Activated T-cell treated with anti-CD3 and anti-CD28 coated beads, Interleukin-2, amount 50 U/mL, for 4 hours (primary cell): ENCODE measurements around the gene PRDM16. TPM values are rescaled to one million over a fixed set of nuclear protein-coding genes. Genes with fewer than 3 reads are reported as not detected.

Experiments used
- ATAC-seq, 2 donors: fragments of 200-7000 bp; cut with Tn5 transposase; one replicate each; pipeline ENCODE4 v1.10.0; 2021
- DNase-seq: peaks from one replicate; pipeline ENCODE4 v3.0.0-alpha.2; 2020
- H3K27me3 Mint-ChIP-seq: one replicate; pipeline ENCODE4 v1.8.0; 2021; ENCODE audit warnings: low read depth, mixed read lengths
- H3K36me3 Mint-ChIP-seq: one replicate; pipeline ENCODE4 v1.8.0; 2022; ENCODE audit warnings: mixed read lengths; ENCODE audit not compliant: insufficient read depth
- H3K4me1 Mint-ChIP-seq: one replicate; pipeline ENCODE4 v1.8.0; 2021; ENCODE audit warnings: low read depth, mixed read lengths
- H3K4me3 Mint-ChIP-seq: one replicate; pipeline ENCODE4 v1.8.0; 2021; ENCODE audit warnings: mild to moderate bottlenecking, moderate library complexity, mixed read lengths
- H3K9me3 Mint-ChIP-seq: one replicate; pipeline ENCODE4 v1.8.0; 2021; ENCODE audit warnings: mixed read lengths
- total RNA-seq, 3 donors: library from RNA; stranded (reverse); gene quantifications; one replicate each; pipeline ENCODE4 v1.2.1, GENCODE V29; 2021

The PRDM16 gene
- total RNA-seq, 3 donors from 2014 or later = 0.05 to 0.22 TPM; not detected in 1

- no peaks in the 10 kb centered on the region for H3K4me1 Mint-ChIP-seq
- no peaks in the 10 kb centered on the region for H3K9me3 Mint-ChIP-seq
- DNase-seq = no peak
- H3K27me3 Mint-ChIP-seq = peaks cover under 1% of the 10 kb centered on the region
- H3K4me3 Mint-ChIP-seq = no peak overlapping the region
- H3K36me3 Mint-ChIP-seq = no peaks in the 10 kb centered on the region
- ATAC-seq = no peak
These were observed 70.4 kb downstream of the PRDM16 start for GRCh38 chr1:3139451-3139852.

GRCh38 chr1:3139871-3140361 lies 70.9 kb downstream of the PRDM16 start:
- no peak for DNase-seq
- ATAC-seq = no peak
- no peaks in the 10 kb centered on the region for H3K36me3 Mint-ChIP-seq
- no peaks in the 10 kb centered on the region for H3K4me1 Mint-ChIP-seq
- no peaks in the 10 kb centered on the region for H3K9me3 Mint-ChIP-seq
- H3K27me3 Mint-ChIP-seq = no peaks in the 10 kb centered on the region
- H3K4me3 Mint-ChIP-seq = no peak overlapping the region

DNA sequence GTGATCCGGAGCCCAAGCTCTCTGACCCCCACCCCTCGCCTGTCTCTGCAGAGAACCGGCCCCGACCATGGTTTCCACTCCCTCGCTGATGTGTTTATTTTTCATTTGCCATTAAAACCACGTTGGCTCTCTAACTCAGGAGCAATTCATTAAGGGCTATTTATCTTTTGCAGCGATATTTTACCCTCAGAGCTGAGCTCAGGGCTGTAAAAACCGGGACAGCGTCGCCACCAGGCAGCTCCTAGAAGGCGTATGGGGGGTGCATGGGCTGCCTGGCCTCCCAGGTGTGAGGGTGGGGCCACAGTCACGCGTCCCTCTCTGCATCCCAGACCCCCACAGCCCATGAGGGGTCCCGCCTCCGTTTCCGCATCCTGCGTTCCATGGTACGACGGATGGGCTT lies 71.4 kb downstream of the PRDM16 start:
- Mint-ChIP-seq H3K36me3 (no peaks in the 10 kb centered on the region), H3K4me3 (no peak overlapping the region), H3K9me3 (no peaks in the 10 kb centered on the region), H3K27me3 (no peaks in the 10 kb centered on the region), H3K4me1 (no peaks in the 10 kb centered on the region)
- DNase-seq (no peak), ATAC-seq (no peak)

DNA sequence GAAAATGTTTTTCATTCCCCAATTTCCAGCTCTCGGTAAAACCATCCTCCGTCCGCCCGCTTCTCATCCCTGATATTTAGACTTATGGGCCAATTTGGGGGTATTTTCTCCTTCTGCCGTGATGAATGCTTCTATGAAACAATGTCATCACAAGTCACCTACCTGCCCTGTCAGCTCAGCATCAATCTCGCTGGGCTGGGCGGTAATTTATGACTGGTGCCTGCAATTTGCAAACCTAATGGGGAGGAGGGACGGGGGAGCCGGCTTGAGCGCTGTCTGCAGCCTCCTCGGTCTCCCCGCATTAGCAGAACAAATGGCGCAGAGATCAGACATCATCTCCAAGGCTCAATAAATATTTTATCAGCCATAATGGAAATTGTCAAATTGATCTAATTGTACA lies 72.1 kb downstream of the PRDM16 start:
- no peaks in the 10 kb centered on the region for H3K9me3 Mint-ChIP-seq
- no peaks in the 10 kb centered on the region for H3K27me3 Mint-ChIP-seq
- H3K4me3 Mint-ChIP-seq = no peak overlapping the region
- no peaks in the 10 kb centered on the region for H3K36me3 Mint-ChIP-seq
- DNase-seq (no peak), ATAC-seq (no peak)
- H3K4me1 Mint-ChIP-seq = no peaks in the 10 kb centered on the region

- no peaks in the 10 kb centered on the region for H3K27me3 Mint-ChIP-seq
- no peak overlapping the region for H3K4me3 Mint-ChIP-seq
- DNase-seq = no peak
- no peaks in the 10 kb centered on the region for H3K36me3 Mint-ChIP-seq
- no peaks in the 10 kb centered on the region for H3K4me1 Mint-ChIP-seq
- ATAC-seq = no peak
- H3K9me3 Mint-ChIP-seq = no peaks in the 10 kb centered on the region
These were observed 72.8 kb downstream of the PRDM16 start for GRCh38 chr1:3141836-3142235.

GRCh38 chr1:3142236-3142635 lies 73.2 kb downstream of the PRDM16 start:
- no peaks in the 10 kb centered on the region for H3K9me3 Mint-ChIP-seq
- ATAC-seq (no peak), DNase-seq (no peak)
- H3K4me3 Mint-ChIP-seq = no peak overlapping the region
- H3K4me1 Mint-ChIP-seq = no peaks in the 10 kb centered on the region
- H3K27me3 Mint-ChIP-seq = no peaks in the 10 kb centered on the region
- H3K36me3 Mint-ChIP-seq = no peaks in the 10 kb centered on the region

GRCh38 chr1:3142751-3143150 lies 73.7 kb downstream of the PRDM16 start:
- no peaks in the 10 kb centered on the region for H3K36me3 Mint-ChIP-seq
- no peaks in the 10 kb centered on the region for H3K4me1 Mint-ChIP-seq
- no peaks in the 10 kb centered on the region for H3K9me3 Mint-ChIP-seq
- ATAC-seq (no peak), DNase-seq (no peak)
- H3K27me3 Mint-ChIP-seq = no peaks in the 10 kb centered on the region
- H3K4me3 Mint-ChIP-seq = no peak overlapping the region

DNA sequence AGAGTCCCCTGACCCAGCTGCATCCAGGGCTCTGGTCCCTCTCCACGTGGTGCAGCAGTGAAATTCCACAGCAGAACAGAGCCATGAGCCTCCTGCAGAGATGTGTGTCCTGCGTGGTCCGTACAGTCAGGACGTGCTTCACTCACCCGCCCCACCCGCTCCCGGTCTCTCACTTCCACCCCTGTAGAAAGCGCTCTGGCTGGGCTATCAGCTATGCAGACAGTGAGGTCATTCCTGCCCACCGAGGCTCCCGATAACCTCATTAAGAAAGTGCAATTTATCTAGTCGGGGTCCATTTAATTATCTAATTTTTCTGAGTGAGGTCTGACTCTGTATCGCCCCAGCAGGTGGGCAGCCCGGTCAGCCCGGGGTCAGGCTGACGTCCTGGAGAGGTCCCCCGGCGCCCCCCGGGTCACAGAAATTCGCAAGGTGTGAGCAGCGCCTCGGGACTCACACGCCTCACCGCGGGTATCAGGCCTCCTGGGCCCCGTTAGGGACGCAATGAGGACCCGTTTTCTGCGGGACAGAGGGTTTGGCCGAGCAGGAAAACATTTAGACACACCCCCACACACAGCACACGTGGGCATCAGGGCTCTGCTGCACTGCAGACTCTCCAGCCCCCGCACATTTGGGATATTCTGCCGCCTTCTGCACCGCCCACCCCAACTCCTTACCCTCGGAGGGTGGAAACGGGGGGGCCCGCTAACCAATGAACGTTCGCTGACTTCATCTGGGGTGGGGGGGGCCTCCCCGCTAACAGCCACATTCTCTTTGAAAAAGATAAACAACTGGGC lies 76.7 kb downstream of the PRDM16 start:
- Mint-ChIP-seq H3K9me3 (no peaks in the 10 kb centered on the region), H3K4me1 (no peaks in the 10 kb centered on the region), H3K36me3 (no peaks in the 10 kb centered on the region), H3K4me3 (no peak overlapping the region), H3K27me3 (no peaks in the 10 kb centered on the region)
- DNase-seq (no peak), ATAC-seq (no peak)

- DNase-seq (no peak), ATAC-seq (no peak)
- Mint-ChIP-seq H3K4me1 (no peaks in the 10 kb centered on the region), H3K36me3 (no peaks in the 10 kb centered on the region), H3K9me3 (no peaks in the 10 kb centered on the region), H3K27me3 (no peaks in the 10 kb centered on the region), H3K4me3 (no peak overlapping the region)
These were observed 77.5 kb downstream of the PRDM16 start for GRCh38 chr1:3146458-3146857.

DNA sequence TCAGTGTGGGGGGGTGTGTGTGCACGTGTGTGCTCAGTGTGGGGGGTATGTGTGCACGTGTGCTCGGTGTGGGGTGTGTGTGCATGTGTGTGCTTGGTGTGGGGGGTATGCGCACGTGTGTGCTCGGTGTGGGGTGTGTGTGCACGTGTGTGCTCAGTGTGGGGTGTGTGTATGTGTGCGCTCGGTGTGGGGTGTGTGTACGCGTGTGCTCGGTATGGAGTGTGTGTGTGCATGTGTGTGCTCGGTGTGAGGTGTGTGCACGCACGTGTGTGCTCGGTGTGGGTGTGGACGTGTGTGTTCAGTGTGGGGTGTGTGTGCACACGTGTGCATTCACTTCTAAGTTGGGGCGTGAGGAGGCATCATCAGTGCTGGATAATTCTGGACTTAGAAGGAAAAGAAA lies 77.9 kb downstream of the PRDM16 start:
- Mint-ChIP-seq H3K4me3 (no peak overlapping the region), H3K9me3 (no peaks in the 10 kb centered on the region), H3K36me3 (no peaks in the 10 kb centered on the region), H3K4me1 (no peaks in the 10 kb centered on the region), H3K27me3 (no peaks in the 10 kb centered on the region)
- ATAC-seq (no peak), DNase-seq (no peak)

DNA sequence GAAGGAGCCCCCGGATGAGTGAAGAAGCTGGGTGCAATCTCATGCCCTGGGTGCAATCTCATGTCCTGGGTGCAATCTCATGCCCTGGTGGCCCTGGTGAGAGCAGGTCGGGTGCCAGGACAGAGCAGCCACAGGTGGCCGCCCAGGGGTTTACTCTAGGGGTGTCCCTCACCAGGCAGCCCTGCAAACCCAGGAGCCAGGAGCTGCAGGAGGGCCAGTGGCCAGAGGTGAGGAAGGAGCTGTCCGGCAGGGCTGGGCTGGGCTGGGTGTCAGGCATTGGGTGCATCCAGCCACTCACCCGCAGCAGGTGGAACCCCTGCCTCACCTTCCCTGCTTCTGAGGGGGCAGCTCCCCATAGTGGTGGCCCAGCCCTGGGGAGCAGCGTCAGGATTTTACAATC lies 79.2 kb downstream of the PRDM16 start:
- Mint-ChIP-seq H3K4me1 (no peaks in the 10 kb centered on the region), H3K4me3 (no peak overlapping the region), H3K27me3 (no peaks in the 10 kb centered on the region), H3K9me3 (no peaks in the 10 kb centered on the region), H3K36me3 (no peaks in the 10 kb centered on the region)
- DNase-seq (no peak), ATAC-seq (no peak)

- ATAC-seq = no peak
- Mint-ChIP-seq H3K27me3 (peaks cover 5% of the 10 kb centered on the region), H3K4me1 (no peaks in the 10 kb centered on the region), H3K36me3 (no peaks in the 10 kb centered on the region), H3K9me3 (no peaks in the 10 kb centered on the region), H3K4me3 (no peak overlapping the region)
- no peak for DNase-seq
These were observed 80.3 kb downstream of the PRDM16 start for GRCh38 chr1:3149277-3149676.

GRCh38 chr1:3151456-3151855 lies 82.5 kb downstream of the PRDM16 start:
- Mint-ChIP-seq H3K4me1 (no peaks in the 10 kb centered on the region), H3K27me3 (peaks cover 17% of the 10 kb centered on the region), H3K4me3 (no peak overlapping the region), H3K9me3 (no peaks in the 10 kb centered on the region), H3K36me3 (no peaks in the 10 kb centered on the region)
- ATAC-seq = no peak
- DNase-seq = no peak

DNA sequence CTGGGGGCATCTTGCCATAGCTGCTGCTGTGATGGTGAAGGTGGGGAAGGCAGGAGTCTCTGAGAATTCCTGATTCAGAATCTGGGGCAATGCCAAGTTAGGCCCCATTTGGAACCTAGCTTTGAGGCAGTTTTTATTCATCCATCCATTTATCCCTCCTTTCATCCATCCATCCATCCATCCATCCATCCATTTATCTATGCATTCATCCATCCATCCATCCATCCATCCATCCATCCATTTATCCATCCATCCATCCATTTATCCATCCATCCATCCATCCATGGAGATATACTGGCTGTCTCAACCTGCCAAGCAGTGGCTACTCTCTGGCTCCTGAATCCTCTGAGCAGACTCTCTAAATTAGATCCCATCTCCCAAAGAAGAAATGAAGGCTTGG lies 83.1 kb downstream of the PRDM16 start:
- no peak for ATAC-seq
- no peak for DNase-seq
- Mint-ChIP-seq H3K36me3 (no peaks in the 10 kb centered on the region), H3K9me3 (no peaks in the 10 kb centered on the region), H3K27me3 (peaks cover 20% of the 10 kb centered on the region), H3K4me3 (no peak overlapping the region), H3K4me1 (no peaks in the 10 kb centered on the region)

DNA sequence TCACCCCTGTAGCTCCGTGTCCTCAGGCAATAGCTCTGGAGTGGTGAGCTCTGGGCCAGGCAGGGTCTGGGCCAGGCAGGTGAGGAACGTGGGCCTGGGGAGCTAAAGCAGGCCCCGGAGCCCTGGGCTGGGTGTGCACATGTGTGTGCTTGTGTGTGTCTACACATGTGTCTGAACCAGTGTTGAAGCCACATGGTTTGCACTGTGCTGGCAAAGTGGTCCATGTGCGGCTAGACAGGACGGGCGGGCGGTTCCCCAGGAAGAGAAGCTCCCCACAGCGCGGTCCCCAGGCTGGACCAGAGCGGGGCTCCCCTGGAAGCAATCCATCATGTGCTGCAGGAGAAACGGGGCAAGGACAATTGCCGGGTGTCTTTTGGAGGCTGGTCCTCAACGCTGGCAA lies 84.2 kb downstream of the PRDM16 start:
- ATAC-seq = no peak

More for the DNA sequence above, 84.2 kb downstream of the PRDM16 start:
- H3K36me3 Mint-ChIP-seq = no peaks in the 10 kb centered on the region
- no peaks in the 10 kb centered on the region for H3K9me3 Mint-ChIP-seq
- H3K27me3 Mint-ChIP-seq = peaks cover 27% of the 10 kb centered on the region
- no peak overlapping the region for H3K4me3 Mint-ChIP-seq
- no peak for DNase-seq
- H3K4me1 Mint-ChIP-seq = no peaks in the 10 kb centered on the region
